ENCODE data around the gene SRGAP3.

SRGAP3 gene

DNA sequence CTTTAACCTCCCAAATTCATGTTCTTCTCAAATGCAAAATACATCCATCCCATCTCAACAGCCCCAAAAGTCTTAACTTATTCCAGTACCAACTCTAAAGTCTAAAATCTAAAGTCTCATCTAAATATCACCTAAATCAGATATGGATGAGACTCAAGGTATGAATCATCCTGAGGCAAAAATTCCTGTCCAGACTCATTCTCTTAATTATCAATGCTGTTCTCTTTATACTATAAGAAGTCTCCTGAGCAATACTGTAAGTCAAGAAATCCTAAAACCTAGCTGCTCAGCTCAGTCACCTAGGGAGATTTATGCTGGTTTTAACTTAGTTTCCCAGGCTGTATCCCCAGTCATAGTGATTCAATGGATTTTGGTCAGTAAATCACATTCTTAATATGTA, 297.3 kb downstream of the SRGAP3 start:
- peaks cover 39% of the 10 kb centered on the region for H3K4me1 ChIP-seq
- no peak overlapping the region for H3K27ac ChIP-seq
- H3K9me3 ChIP-seq = no peaks in the 10 kb centered on the region
- no peak overlapping the region for H3K9ac ChIP-seq
- TF ChIP-seq Cebpa-rat (IDR thresholded peaks at IDR 0.05) = no peak
- peaks cover 37% of the 10 kb centered on the region for H3K36me3 ChIP-seq
- H3K4me3 ChIP-seq = no peak overlapping the region
- H3K27me3 ChIP-seq = no peaks in the 10 kb centered on the region
- peaks cover 35% of the 10 kb centered on the region; the same call in 1 of the 2 replicates for H4K20me1 ChIP-seq
- no peak overlapping the region for H3K4me2 ChIP-seq

DNA sequence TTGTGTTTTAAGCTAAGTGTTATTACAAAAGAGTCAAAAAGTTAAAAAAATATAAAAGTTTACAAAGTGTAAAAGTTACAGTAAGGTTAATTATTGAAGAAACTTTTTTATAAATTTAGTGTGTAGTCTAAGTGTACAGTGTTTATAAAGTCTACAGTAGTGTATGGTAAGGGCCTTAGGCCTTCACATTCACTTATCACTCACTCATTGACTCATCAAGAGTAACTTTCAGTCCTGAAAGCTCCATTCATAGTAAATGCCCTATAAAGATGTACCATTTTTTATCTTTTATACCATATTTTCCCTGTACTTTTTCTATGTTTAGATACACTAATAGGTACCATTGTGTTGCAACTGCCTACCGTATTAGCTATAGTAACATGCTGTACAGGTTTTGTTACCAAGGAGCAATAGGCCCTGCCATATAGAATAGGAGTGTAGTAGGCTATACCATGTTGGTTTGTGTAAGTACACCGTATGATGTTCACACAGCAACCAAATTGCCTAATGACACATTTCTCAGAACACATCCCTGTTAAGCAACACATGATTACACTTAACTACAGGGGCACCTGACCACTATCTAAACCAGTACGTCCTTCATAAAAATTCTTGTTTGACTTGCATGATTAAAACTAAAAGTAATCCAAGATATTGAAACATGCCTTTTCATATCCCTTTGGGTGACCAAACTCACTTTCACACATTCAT, 303.4 kb downstream of the SRGAP3 start:
- H3K4me3 ChIP-seq = no peak overlapping the region
- H3K27ac ChIP-seq = no peak overlapping the region
- H3K9me3 ChIP-seq = peaks cover 17% of the 10 kb centered on the region
- TF ChIP-seq Cebpa-rat (IDR thresholded peaks at IDR 0.05) = no peak
- no peaks in the 10 kb centered on the region for H3K27me3 ChIP-seq
- no peak overlapping the region for H3K4me2 ChIP-seq
- H4K20me1 ChIP-seq = 0 out of 2 replicates have a peak, but pooled peaks cover 21% of the 10 kb centered on the region
- H3K9ac ChIP-seq = no peak overlapping the region
- peaks cover 80% of the 10 kb centered on the region for H3K36me3 ChIP-seq
- H3K4me1 ChIP-seq = no peaks in the 10 kb centered on the region

- Histone ChIP-seq H3K4me3 (no peak overlapping the region), H3K9me3 (peaks cover 17% of the 10 kb centered on the region), H3K4me2 (no peak overlapping the region), H3K27ac (no peak overlapping the region), H4K20me1 (no peaks in the 10 kb centered on the region), H3K4me1 (no peaks in the 10 kb centered on the region), H3K36me3 (peaks cover 91% of the 10 kb centered on the region), H3K27me3 (no peaks in the 10 kb centered on the region), H3K9ac (no peak overlapping the region)
- no peak for TF ChIP-seq Cebpa-rat (IDR thresholded peaks at IDR 0.05)
Observed at GRCh38 chr3:8942746-8943488, 306.5 kb downstream of the SRGAP3 start.

GRCh38 chr3:8942115-8942514, 307.3 kb downstream of the SRGAP3 start:
- Histone ChIP-seq H3K36me3 (peaks cover 90% of the 10 kb centered on the region), H3K27ac (no peak overlapping the region), H3K9me3 (peaks cover 17% of the 10 kb centered on the region), H3K9ac (no peak overlapping the region), H3K27me3 (no peaks in the 10 kb centered on the region), H4K20me1 (no peaks in the 10 kb centered on the region), H3K4me1 (no peaks in the 10 kb centered on the region), H3K4me3 (no peak overlapping the region), H3K4me2 (no peak overlapping the region)
- no peak for TF ChIP-seq Cebpa-rat (IDR thresholded peaks at IDR 0.05)

GRCh38 chr3:8938021-8938420, 311.4 kb downstream of the SRGAP3 start:
- H3K36me3 ChIP-seq = peaks cover 72% of the 10 kb centered on the region
- H3K27me3 ChIP-seq = no peaks in the 10 kb centered on the region
- H4K20me1 ChIP-seq = no peaks in the 10 kb centered on the region
- no peak overlapping the region for H3K4me3 ChIP-seq
- peaks cover 5% of the 10 kb centered on the region for H3K9me3 ChIP-seq
- H3K4me2 ChIP-seq = no peak overlapping the region
- H3K27ac ChIP-seq = no peak overlapping the region
- no peaks in the 10 kb centered on the region for H3K4me1 ChIP-seq
- H3K9ac ChIP-seq = no peak overlapping the region
- no peak for TF ChIP-seq Cebpa-rat (IDR thresholded peaks at IDR 0.05)

DNA sequence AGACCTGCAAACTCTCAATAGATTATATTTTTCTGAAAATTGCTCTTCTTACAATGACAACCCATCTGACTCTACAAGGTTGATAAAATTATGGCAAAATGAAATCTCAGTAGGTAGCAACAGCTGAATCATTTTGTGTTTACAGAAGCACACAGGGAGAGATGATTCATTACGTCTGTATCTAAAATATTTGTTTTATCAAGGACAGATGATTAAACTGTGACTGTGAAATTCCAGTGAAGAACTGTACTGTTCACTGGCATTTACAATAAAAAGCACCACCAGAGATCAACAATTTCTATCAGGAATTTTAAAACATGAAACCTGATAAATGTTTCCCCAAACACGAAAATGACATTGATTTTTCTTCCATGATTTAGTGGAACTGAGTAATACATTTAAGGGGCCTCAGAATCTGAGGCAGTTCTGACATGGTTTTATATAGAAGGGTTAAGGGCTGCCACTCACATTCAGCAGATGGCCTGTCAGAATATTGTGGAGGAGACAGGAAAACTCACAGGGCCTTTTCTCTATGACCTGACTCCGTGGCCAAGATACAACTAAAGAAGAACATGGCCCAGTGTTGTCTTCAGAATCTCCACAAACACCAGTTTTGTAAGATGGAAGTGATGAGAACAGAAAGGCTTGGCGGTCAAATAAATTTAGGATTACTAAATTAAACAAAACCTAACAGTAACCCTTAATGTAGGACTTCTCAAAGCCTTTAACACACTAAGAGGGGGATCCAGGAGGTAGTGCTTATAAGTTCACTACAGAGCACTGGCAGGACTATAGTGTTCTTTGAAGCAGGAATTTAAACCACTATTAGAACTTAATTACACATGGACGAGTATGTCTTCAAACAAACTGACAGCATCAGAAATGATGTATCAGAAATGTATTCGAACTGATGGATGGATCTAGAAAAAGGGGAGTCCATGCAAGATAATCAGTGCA, 312.1 kb downstream of the SRGAP3 start:
- Histone ChIP-seq H3K9ac (no peak overlapping the region), H3K36me3 (peaks cover 65% of the 10 kb centered on the region), H3K27me3 (no peaks in the 10 kb centered on the region), H3K9me3 (no peaks in the 10 kb centered on the region), H3K4me2 (no peak overlapping the region), H3K4me3 (no peak overlapping the region), H3K4me1 (no peaks in the 10 kb centered on the region), H3K27ac (no peak overlapping the region), H4K20me1 (no peaks in the 10 kb centered on the region)
- no peak for TF ChIP-seq Cebpa-rat (IDR thresholded peaks at IDR 0.05)

GRCh38 chr3:8932507-8932906, 316.9 kb downstream of the SRGAP3 start:
- H3K27ac ChIP-seq = no peak overlapping the region
- TF ChIP-seq Cebpa-rat (IDR thresholded peaks at IDR 0.05) = no peak
- no peaks in the 10 kb centered on the region for H3K4me1 ChIP-seq
- no peak overlapping the region for H3K4me3 ChIP-seq
- H3K4me2 ChIP-seq = no peak overlapping the region
- H3K36me3 ChIP-seq = peaks cover 29% of the 10 kb centered on the region
- no peaks in the 10 kb centered on the region for H3K27me3 ChIP-seq
- 0 out of 2 replicates have a peak, but pooled peaks cover 1% of the 10 kb centered on the region for H3K9me3 ChIP-seq
- no peaks in the 10 kb centered on the region for H4K20me1 ChIP-seq
- H3K9ac ChIP-seq = no peak overlapping the region

GRCh38 chr3:8931342-8931741, 318.1 kb downstream of the SRGAP3 start:
- Histone ChIP-seq H3K4me1 (no peaks in the 10 kb centered on the region), H3K9me3 (0 out of 2 replicates have a peak, but pooled peaks cover 3% of the 10 kb centered on the region), H3K4me3 (no peak overlapping the region), H4K20me1 (no peaks in the 10 kb centered on the region), H3K9ac (no peak overlapping the region), H3K36me3 (peaks cover 19% of the 10 kb centered on the region), H3K4me2 (no peak overlapping the region), H3K27me3 (no peaks in the 10 kb centered on the region), H3K27ac (no peak overlapping the region)
- no peak for TF ChIP-seq Cebpa-rat (IDR thresholded peaks at IDR 0.05)

Measured in BLaER1 (cell line).